ENCODE measurements around the gene TRPV3. TPM values are rescaled to one million over a fixed set of nuclear protein-coding genes. Genes with fewer than 3 reads are reported as not detected.

The TRPV3 gene
- total RNA-seq, 1 experiment from 2014 or later: 1.4 TPM

DNA sequence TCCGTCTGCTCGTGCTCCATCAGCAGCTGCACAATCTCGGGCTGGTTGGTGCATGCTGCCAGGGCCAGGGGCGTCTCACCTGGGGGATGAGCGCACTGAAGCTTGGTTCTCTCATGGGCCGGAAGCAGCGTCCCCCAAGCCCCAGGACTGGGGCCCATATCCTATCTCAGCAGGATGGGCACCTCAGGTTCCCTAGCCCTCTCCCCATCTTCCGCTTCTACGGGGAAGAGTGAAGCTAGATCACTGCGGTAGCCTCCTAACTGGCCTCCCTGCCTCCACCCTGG, 24.8 kb downstream of the TRPV3 start:
- Histone ChIP-seq H4K20me1 (ENCODE audit: insufficient read depth) (no peaks in the 10 kb centered on the region), H3K9me2 (ENCODE audit: insufficient read depth) (no peaks in the 10 kb centered on the region), H3K27me3 (ENCODE audit: insufficient read depth, low read length) (no peaks in the 10 kb centered on the region), H3K4me3 (replicated peaks in 1 of 2; ENCODE audit: low read depth in 1 of 2, low read length in 2 of 2) (no peak overlapping the region), H2AFZ (ENCODE audit: low read depth, low read length, poor library complexity, severe bottlenecking) (no peak overlapping the region), H3K36me3 (ENCODE audit: control insufficient read depth in 1 of 2, insufficient read depth in 2 of 2, low read length in 2 of 2) (no peaks in the 10 kb centered on the region), H3K4me1 (ENCODE audit: control insufficient read depth in 1 of 2, insufficient read depth in 2 of 2, low read length in 2 of 2) (peaks cover 5 to 16% of the 10 kb centered on the region in 2 experiments; a peak in 3 of 4 replicates), H3K27ac (ENCODE audit: low read depth, low read length) (no peak overlapping the region), H3K79me2 (ENCODE audit: insufficient read depth, low read length) (no peaks in the 10 kb centered on the region), H3K9me3 (ENCODE audit: control insufficient read depth in 1 of 2, insufficient read depth in 1 of 2, low read depth in 1 of 2, low read length in 2 of 2) (no peaks in the 10 kb centered on the region), H3K9ac (ENCODE audit: low read length) (no peak overlapping the region), H3K4me2 (ENCODE audit: low read length) (no peak overlapping the region)
- no TSS peak for BruUV-seq (replicated peaks)
- no peak for ATAC-seq
- ChIA-PET RAD21 (ENCODE audit: low non-redundant PET in 1 of 2, low total read pairs in 2 of 2, uncharacterized antibody in 2 of 2, unreplicated experiment in 2 of 2) (no interaction called here), POLR2A (no interaction called here), CTCF (no interaction called here)
- no peak for DNase-seq (ENCODE audit: low read depth, low spot score)
- TF ChIP-seq YY1 (IDR thresholded peaks at IDR 0.05; ENCODE audit: extremely low read depth, insufficient replicate concordance, low read depth, low read length): no peak
- no peak for TF ChIP-seq POLR2A (IDR thresholded peaks at IDR 0.05; ENCODE audit: borderline replicate concordance, extremely low read depth, insufficient read depth, insufficient read length)
- TF ChIP-seq CEBPB (IDR thresholded peaks at IDR 0.05; ENCODE audit: low read depth): no peak
- TF ChIP-seq FOSL1 (IDR thresholded peaks at IDR 0.05; ENCODE audit: low read depth): no peak
- TF ChIP-seq, protein P1, sequence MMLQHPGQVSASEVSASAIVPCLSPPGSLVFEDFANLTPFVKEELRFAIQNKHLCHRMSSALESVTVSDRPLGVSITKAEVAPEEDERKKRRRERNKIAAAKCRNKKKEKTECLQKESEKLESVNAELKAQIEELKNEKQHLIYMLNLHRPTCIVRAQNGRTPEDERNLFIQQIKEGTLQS (IDR thresholded peaks at IDR 0.05): no peak
- TF ChIP-seq, protein P2, sequence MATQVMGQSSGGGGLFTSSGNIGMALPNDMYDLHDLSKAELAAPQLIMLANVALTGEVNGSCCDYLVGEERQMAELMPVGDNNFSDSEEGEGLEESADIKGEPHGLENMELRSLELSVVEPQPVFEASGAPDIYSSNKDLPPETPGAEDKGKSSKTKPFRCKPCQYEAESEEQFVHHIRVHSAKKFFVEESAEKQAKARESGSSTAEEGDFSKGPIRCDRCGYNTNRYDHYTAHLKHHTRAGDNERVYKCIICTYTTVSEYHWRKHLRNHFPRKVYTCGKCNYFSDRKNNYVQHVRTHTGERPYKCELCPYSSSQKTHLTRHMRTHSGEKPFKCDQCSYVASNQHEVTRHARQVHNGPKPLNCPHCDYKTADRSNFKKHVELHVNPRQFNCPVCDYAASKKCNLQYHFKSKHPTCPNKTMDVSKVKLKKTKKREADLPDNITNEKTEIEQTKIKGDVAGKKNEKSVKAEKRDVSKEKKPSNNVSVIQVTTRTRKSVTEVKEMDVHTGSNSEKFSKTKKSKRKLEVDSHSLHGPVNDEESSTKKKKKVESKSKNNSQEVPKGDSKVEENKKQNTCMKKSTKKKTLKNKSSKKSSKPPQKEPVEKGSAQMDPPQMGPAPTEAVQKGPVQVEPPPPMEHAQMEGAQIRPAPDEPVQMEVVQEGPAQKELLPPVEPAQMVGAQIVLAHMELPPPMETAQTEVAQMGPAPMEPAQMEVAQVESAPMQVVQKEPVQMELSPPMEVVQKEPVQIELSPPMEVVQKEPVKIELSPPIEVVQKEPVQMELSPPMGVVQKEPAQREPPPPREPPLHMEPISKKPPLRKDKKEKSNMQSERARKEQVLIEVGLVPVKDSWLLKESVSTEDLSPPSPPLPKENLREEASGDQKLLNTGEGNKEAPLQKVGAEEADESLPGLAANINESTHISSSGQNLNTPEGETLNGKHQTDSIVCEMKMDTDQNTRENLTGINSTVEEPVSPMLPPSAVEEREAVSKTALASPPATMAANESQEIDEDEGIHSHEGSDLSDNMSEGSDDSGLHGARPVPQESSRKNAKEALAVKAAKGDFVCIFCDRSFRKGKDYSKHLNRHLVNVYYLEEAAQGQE (IDR thresholded peaks at IDR 0.05; ENCODE audit: low read depth): no peak
- no peak for TF ChIP-seq EZH2 (IDR thresholded peaks at IDR 0.05)
- no peak for TF ChIP-seq RAD21 (IDR thresholded peaks at IDR 0.05; ENCODE audit: low read depth)
- TF ChIP-seq EZH2phosphoT487 (IDR thresholded peaks at IDR 0.05; ENCODE audit: borderline replicate concordance): no peak
- TF ChIP-seq JUND (IDR thresholded peaks at IDR 0.05): no peak
- no peak for TF ChIP-seq SIN3A (IDR thresholded peaks at IDR 0.05; ENCODE audit: low read depth)
- intact Hi-C loops (cut with micrococcal nuclease): loop anchor here (10.0 kb wide), 1 partner anchor 488 kb away; no protein-coding TSS in a partner anchor

All from HCT116 (cell line).